ENCODE data around the gene NHEJ1. TPM values are rescaled to one million over a fixed set of nuclear protein-coding genes. Genes with fewer than 3 reads are reported as not detected.

Gene NHEJ1
- total and polyA plus RNA-seq, 3 experiments from 2014 or later = 22.4 to 26.3 (median 24.5) TPM

- Histone ChIP-seq H3K36me3 (ENCODE audit: insufficient read depth, low read length) (no peaks in the 10 kb centered on the region), H3K4me1 (ENCODE audit: insufficient read depth, low read length) (peaks cover 21% of the 10 kb centered on the region), H3K27me3 (ENCODE audit: insufficient read depth, low read length, poor library complexity, severe bottlenecking) (peaks cover 40% of the 10 kb centered on the region), H3K27ac (ENCODE audit: low read depth, low read length) (no peak overlapping the region), H3K4me3 (ENCODE audit: low read length) (no peak overlapping the region), H3K9me3 (ENCODE audit: low read length) (no peaks in the 10 kb centered on the region)
- H3K27ac Mint-ChIP-seq = peak overlapping the region in 3 of 8 donors; percentile 47 to 70 (median 55)
- H3K27me3 Mint-ChIP-seq = peaks cover 56 to 67% of the 10 kb centered on the region in 2 donors
- ChIA-PET CTCF (interaction anchor here (0.7 to 5.5 kb wide), 37 partner anchors 10 to 383 kb away, joined by 3 to 70 read pairs (median 5); partner anchors contain the start of genes CFAP65, DNAJB2 and NHEJ1), POLR2A (interaction anchor here (0.8 kb wide), 1 partner anchor 99 kb away, joined by 3 read pairs; no protein-coding TSS in a partner anchor)
- no peaks in the 10 kb centered on the region for H3K9me3 Mint-ChIP-seq
- H3K4me1 Mint-ChIP-seq = peaks cover 12 to 30% (median 23%) of the 10 kb centered on the region in 3 donors
- H3K4me3 Mint-ChIP-seq = peak overlapping the region; percentile 11 to 84 (median 65)
- H3K36me3 Mint-ChIP-seq = peaks cover 0 to 2% (median 0%) of the 10 kb centered on the region in 3 donors
- DNase-seq = peak; percentile 66 to 81 (median 68)
Measured at GRCh38 chr2:219057709-219058540, 102.7 kb downstream of the NHEJ1 start.

GRCh38 chr2:219056896-219057708, 103.5 kb downstream of the NHEJ1 start:
- Mint-ChIP-seq H3K4me1 (peaks cover 12 to 30% (median 23%) of the 10 kb centered on the region in 3 donors), H3K27ac (no peak overlapping the region), H3K9me3 (no peaks in the 10 kb centered on the region), H3K36me3 (peaks cover 0 to 2% (median 0%) of the 10 kb centered on the region in 3 donors), H3K27me3 (peaks cover 52 to 66% of the 10 kb centered on the region in 2 donors), H3K4me3 (no peak overlapping the region)
- POLR2A ChIA-PET = no interaction called here
- no peaks in the 10 kb centered on the region for H3K36me3 ChIP-seq (ENCODE audit: insufficient read depth, low read length)
- H3K27me3 ChIP-seq (ENCODE audit: insufficient read depth, low read length, poor library complexity, severe bottlenecking) = peaks cover 35% of the 10 kb centered on the region
- CTCF ChIA-PET = interaction anchor here (1.1 to 5.5 kb wide), 21 partner anchors 9 to 248 kb away, joined by 3 to 70 read pairs (median 7); partner anchors contain the start of genes CFAP65 and NHEJ1
- DNase-seq = no peak
- peaks cover 21% of the 10 kb centered on the region for H3K4me1 ChIP-seq (ENCODE audit: insufficient read depth, low read length)
- no peak overlapping the region for H3K4me3 ChIP-seq (ENCODE audit: low read length)
- no peak overlapping the region for H3K27ac ChIP-seq (ENCODE audit: low read depth, low read length)
- no peaks in the 10 kb centered on the region for H3K9me3 ChIP-seq (ENCODE audit: low read length)

- Histone ChIP-seq H3K4me3 (ENCODE audit: low read length) (no peak overlapping the region), H3K9me3 (ENCODE audit: low read length) (no peaks in the 10 kb centered on the region), H3K27me3 (ENCODE audit: insufficient read depth, low read length, poor library complexity, severe bottlenecking) (peaks cover 33% of the 10 kb centered on the region), H3K27ac (ENCODE audit: low read depth, low read length) (no peak overlapping the region), H3K36me3 (ENCODE audit: insufficient read depth, low read length) (no peaks in the 10 kb centered on the region), H3K4me1 (ENCODE audit: insufficient read depth, low read length) (peaks cover 21% of the 10 kb centered on the region)
- no peak for DNase-seq
- H3K4me1 Mint-ChIP-seq = peaks cover 10 to 23% (median 20%) of the 10 kb centered on the region in 3 donors
- peaks cover 47 to 63% of the 10 kb centered on the region in 2 donors for H3K27me3 Mint-ChIP-seq
- H3K27ac Mint-ChIP-seq = no peak overlapping the region
- ChIA-PET CTCF (interaction anchor here (2.5 to 5.5 kb wide), 4 partner anchors 13 to 239 kb away, joined by 7 to 38 read pairs (median 26); partner anchors contain the start of gene CFAP65), POLR2A (no interaction called here)
- no peaks in the 10 kb centered on the region for H3K9me3 Mint-ChIP-seq
- H3K4me3 Mint-ChIP-seq = peak overlapping the region in 1 of 7 donors; percentile 41
- peaks cover 0 to 1% (median 0%) of the 10 kb centered on the region in 3 donors for H3K36me3 Mint-ChIP-seq
Measured at GRCh38 chr2:219056176-219056895, 104.3 kb downstream of the NHEJ1 start.

- Histone ChIP-seq H3K36me3 (ENCODE audit: insufficient read depth, low read length) (no peaks in the 10 kb centered on the region), H3K27me3 (ENCODE audit: insufficient read depth, low read length, poor library complexity, severe bottlenecking) (peaks cover 37% of the 10 kb centered on the region)
Measured at GRCh38 chr2:219054956-219055903, 105.4 kb downstream of the NHEJ1 start.

GRCh38 chr2:219049282-219049681, 111.3 kb downstream of the NHEJ1 start:
- Mint-ChIP-seq H3K9me3 (no peaks in the 10 kb centered on the region), H3K36me3 (no peaks in the 10 kb centered on the region), H3K27me3 (peaks cover 29 to 78% of the 10 kb centered on the region in 2 donors), H3K27ac (no peak overlapping the region), H3K4me3 (no peak overlapping the region), H3K4me1 (no peaks in the 10 kb centered on the region)
- Histone ChIP-seq H3K36me3 (ENCODE audit: insufficient read depth, low read length) (no peaks in the 10 kb centered on the region), H3K27me3 (ENCODE audit: insufficient read depth, low read length, poor library complexity, severe bottlenecking) (peaks cover 14% of the 10 kb centered on the region), H3K4me1 (ENCODE audit: insufficient read depth, low read length) (no peaks in the 10 kb centered on the region), H3K4me3 (ENCODE audit: low read length) (no peak overlapping the region), H3K27ac (ENCODE audit: low read depth, low read length) (no peak overlapping the region), H3K9me3 (ENCODE audit: low read length) (no peaks in the 10 kb centered on the region)
- DNase-seq = no peak
- CTCF ChIA-PET = interaction anchor here (1.1 to 1.8 kb wide), 2 partner anchors 9 to 70 kb away, joined by 3 to 11 read pairs; no protein-coding TSS in a partner anchor
- POLR2A ChIA-PET = no interaction called here

More at GRCh38 chr2:219054956-219055903, 105.4 kb downstream of the NHEJ1 start:
- POLR2A ChIA-PET = no interaction called here
- Mint-ChIP-seq H3K9me3 (no peaks in the 10 kb centered on the region), H3K27ac (no peak overlapping the region), H3K27me3 (peaks cover 49 to 72% of the 10 kb centered on the region in 2 donors), H3K36me3 (no peaks in the 10 kb centered on the region), H3K4me3 (no peak overlapping the region), H3K4me1 (peaks cover 8 to 20% (median 19%) of the 10 kb centered on the region in 3 donors)
- Histone ChIP-seq H3K9me3 (ENCODE audit: low read length) (no peaks in the 10 kb centered on the region), H3K4me3 (ENCODE audit: low read length) (no peak overlapping the region), H3K27ac (ENCODE audit: low read depth, low read length) (no peak overlapping the region), H3K4me1 (ENCODE audit: insufficient read depth, low read length) (peaks cover 21% of the 10 kb centered on the region)
- DNase-seq = no peak
- CTCF ChIA-PET = interaction anchor here (1.0 to 2.5 kb wide), 3 partner anchors 10 to 240 kb away, joined by 3 to 7 read pairs (median 4); partner anchors contain the start of gene CFAP65

- H3K4me1 Mint-ChIP-seq = peaks cover 7 to 9% (median 8%) of the 10 kb centered on the region in 3 donors
- Histone ChIP-seq H3K4me3 (ENCODE audit: low read length) (no peak overlapping the region), H3K27ac (ENCODE audit: low read depth, low read length) (no peak overlapping the region), H3K36me3 (ENCODE audit: insufficient read depth, low read length) (no peaks in the 10 kb centered on the region), H3K27me3 (ENCODE audit: insufficient read depth, low read length, poor library complexity, severe bottlenecking) (peaks cover 7% of the 10 kb centered on the region), H3K4me1 (ENCODE audit: insufficient read depth, low read length) (no peaks in the 10 kb centered on the region), H3K9me3 (ENCODE audit: low read length) (no peaks in the 10 kb centered on the region)
- CTCF ChIA-PET = interaction anchor here (1.2 to 5.4 kb wide), 2 partner anchors 9 to 12 kb away, joined by 4 to 27 read pairs; no protein-coding TSS in a partner anchor
- H3K27ac Mint-ChIP-seq = peak overlapping the region in 1 of 8 donors; percentile 71
- no peak for DNase-seq
- peaks cover 33 to 86% of the 10 kb centered on the region in 2 donors for H3K27me3 Mint-ChIP-seq
- H3K36me3 Mint-ChIP-seq = no peaks in the 10 kb centered on the region
- POLR2A ChIA-PET = no interaction called here
- H3K9me3 Mint-ChIP-seq = no peaks in the 10 kb centered on the region
- H3K4me3 Mint-ChIP-seq = no peak overlapping the region
Measured at GRCh38 chr2:219045937-219046550, 114.6 kb downstream of the NHEJ1 start.

Data from CD8-positive, alpha-beta memory T cell (primary cell).